Hepatocyte (in vitro differentiated cells): ENCODE results near the gene SEH1L.

ENCODE experiments used
- EZH2 ChIP-seq: fragments of 200-600 bp; sonication (generic); IDR thresholded peaks from 2 replicates; pipeline ENCODE4 v1.6.1; 2016; ENCODE audit warnings: antibody characterized with exemption, mild to moderate bottlenecking, borderline replicate concordance
- EZH2phosphoT487 ChIP-seq: fragments of 200-600 bp; sonication (generic); IDR thresholded peaks from one replicate; pipeline ENCODE4 v1.6.1; 2018; ENCODE audit warnings: antibody characterized with exemption, mild to moderate bottlenecking, low read depth, moderate library complexity; ENCODE audit not compliant: unreplicated experiment, severe bottlenecking
- TF ChIP-seq, protein P1 (sequence below): fragments of 200-600 bp; sonication (generic); IDR thresholded peaks from 2 replicates; pipeline ENCODE4 v1.5.1; 2016; ENCODE audit warnings: antibody characterized with exemption, mild to moderate bottlenecking; ENCODE audit not compliant: poor library complexity

DNA sequence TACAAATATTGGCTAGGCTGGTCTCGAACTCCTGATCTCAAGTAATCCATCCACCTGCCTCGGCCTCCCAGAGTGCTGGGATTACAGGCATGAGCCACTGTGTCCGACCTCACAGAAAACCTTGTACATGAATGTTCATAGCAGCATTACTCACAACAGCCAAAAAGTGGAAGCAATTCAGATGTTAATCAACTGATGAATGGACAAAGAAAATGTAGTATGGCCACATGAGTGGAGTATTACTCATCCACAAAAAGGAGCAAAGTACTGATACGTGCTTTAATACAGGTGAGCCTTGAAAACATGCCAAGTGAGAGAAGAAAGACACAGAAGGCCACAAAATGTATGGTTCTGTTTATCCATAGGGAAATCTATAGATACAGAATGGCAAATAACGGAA, 63.9 kb downstream of the SEH1L start:
- TF ChIP-seq, protein P1, sequence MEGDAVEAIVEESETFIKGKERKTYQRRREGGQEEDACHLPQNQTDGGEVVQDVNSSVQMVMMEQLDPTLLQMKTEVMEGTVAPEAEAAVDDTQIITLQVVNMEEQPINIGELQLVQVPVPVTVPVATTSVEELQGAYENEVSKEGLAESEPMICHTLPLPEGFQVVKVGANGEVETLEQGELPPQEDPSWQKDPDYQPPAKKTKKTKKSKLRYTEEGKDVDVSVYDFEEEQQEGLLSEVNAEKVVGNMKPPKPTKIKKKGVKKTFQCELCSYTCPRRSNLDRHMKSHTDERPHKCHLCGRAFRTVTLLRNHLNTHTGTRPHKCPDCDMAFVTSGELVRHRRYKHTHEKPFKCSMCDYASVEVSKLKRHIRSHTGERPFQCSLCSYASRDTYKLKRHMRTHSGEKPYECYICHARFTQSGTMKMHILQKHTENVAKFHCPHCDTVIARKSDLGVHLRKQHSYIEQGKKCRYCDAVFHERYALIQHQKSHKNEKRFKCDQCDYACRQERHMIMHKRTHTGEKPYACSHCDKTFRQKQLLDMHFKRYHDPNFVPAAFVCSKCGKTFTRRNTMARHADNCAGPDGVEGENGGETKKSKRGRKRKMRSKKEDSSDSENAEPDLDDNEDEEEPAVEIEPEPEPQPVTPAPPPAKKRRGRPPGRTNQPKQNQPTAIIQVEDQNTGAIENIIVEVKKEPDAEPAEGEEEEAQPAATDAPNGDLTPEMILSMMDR, result no peak
- TF ChIP-seq EZH2phosphoT487 (no peak), EZH2 (no peak)
